ENCODE results near the gene LMO4.

The LMO4 gene

GRCh38 chr1:87356591-87356990 is 27.9 kb downstream of the LMO4 start:
- Histone ChIP-seq H3K27ac (no peak overlapping the region), H3K4me1 (ENCODE audit: control insufficient read depth in 1 of 2, insufficient read depth in 1 of 2, low read depth in 1 of 2, low read length in 1 of 2) (no peaks in the 10 kb centered on the region), H3K27me3 (no peaks in the 10 kb centered on the region), H3K9me3 (no peaks in the 10 kb centered on the region), H3K36me3 (no peaks in the 10 kb centered on the region), H3K4me3 (ENCODE audit: low read depth in 1 of 2, low read length in 1 of 2) (no peak overlapping the region)
- no peak for TF ChIP-seq CTCF (IDR thresholded peaks at IDR 0.05)

GRCh38 chr1:87358219-87358618 is 29.5 kb downstream of the LMO4 start:
- H3K27ac ChIP-seq: no peak overlapping the region
- H3K36me3 ChIP-seq: no peaks in the 10 kb centered on the region
- TF ChIP-seq CTCF (IDR thresholded peaks at IDR 0.05): no peak

GRCh38 chr1:87359586-87359985 is 30.9 kb downstream of the LMO4 start:
- no peak for TF ChIP-seq CTCF (IDR thresholded peaks at IDR 0.05)
- no peak overlapping the region for H3K27ac ChIP-seq
- H3K27me3 ChIP-seq: no peaks in the 10 kb centered on the region
- H3K4me3 ChIP-seq (ENCODE audit: low read depth in 1 of 2, low read length in 1 of 2): no peak overlapping the region
- no peaks in the 10 kb centered on the region for H3K9me3 ChIP-seq
- no peaks in the 10 kb centered on the region for H3K36me3 ChIP-seq
- H3K4me1 ChIP-seq (ENCODE audit: control insufficient read depth in 1 of 2, insufficient read depth in 1 of 2, low read depth in 1 of 2, low read length in 1 of 2): no peaks in the 10 kb centered on the region

More at GRCh38 chr1:87358219-87358618, 29.5 kb downstream of the LMO4 start:
- Histone ChIP-seq H3K4me1 (ENCODE audit: control insufficient read depth in 1 of 2, insufficient read depth in 1 of 2, low read depth in 1 of 2, low read length in 1 of 2) (no peaks in the 10 kb centered on the region), H3K4me3 (ENCODE audit: low read depth in 1 of 2, low read length in 1 of 2) (no peak overlapping the region), H3K9me3 (no peaks in the 10 kb centered on the region), H3K27me3 (no peaks in the 10 kb centered on the region)

GRCh38 chr1:87362063-87362833 is 33.6 kb downstream of the LMO4 start:
- no peaks in the 10 kb centered on the region for H3K4me1 ChIP-seq (ENCODE audit: control insufficient read depth in 1 of 2, insufficient read depth in 1 of 2, low read depth in 1 of 2, low read length in 1 of 2)
- no peaks in the 10 kb centered on the region for H3K27me3 ChIP-seq
- no peaks in the 10 kb centered on the region for H3K36me3 ChIP-seq
- H3K4me3 ChIP-seq (ENCODE audit: low read depth in 1 of 2, low read length in 1 of 2): no peak overlapping the region
- H3K9me3 ChIP-seq: no peaks in the 10 kb centered on the region
- no peak overlapping the region for H3K27ac ChIP-seq
- TF ChIP-seq CTCF (IDR thresholded peaks at IDR 0.05): no peak

GRCh38 chr1:87362834-87363426 is 34.2 kb downstream of the LMO4 start:
- Histone ChIP-seq H3K9me3 (no peaks in the 10 kb centered on the region), H3K27ac (no peak overlapping the region), H3K36me3 (no peaks in the 10 kb centered on the region), H3K27me3 (no peaks in the 10 kb centered on the region), H3K4me3 (ENCODE audit: low read depth in 1 of 2, low read length in 1 of 2) (no peak overlapping the region), H3K4me1 (ENCODE audit: control insufficient read depth in 1 of 2, insufficient read depth in 1 of 2, low read depth in 1 of 2, low read length in 1 of 2) (no peaks in the 10 kb centered on the region)
- no peak for TF ChIP-seq CTCF (IDR thresholded peaks at IDR 0.05)

All from neutrophil (primary cell).